Parathyroid adenoma (tissue), 2 donors: ENCODE data around the gene PCDHB14.
"Not testable (repeated sequence)": the region's sequence is repeated elsewhere in the genome, so short reads cannot be mapped to it uniquely, and the experiment has no call there.

ENCODE experiments used
- H2AFZ ChIP-seq: fragments of 300-600 bp; sonication (generic); one replicate; pipeline ENCODE4 v1.7.0; 2017; ENCODE audit warnings: antibody characterized with exemption, mild to moderate bottlenecking
- H3K27ac ChIP-seq: fragments of 300-600 bp; sonication (generic); one replicate; pipeline ENCODE4 v1.7.0; 2017
- H3K27me3 ChIP-seq: fragments of 300-600 bp; sonication (generic); one replicate; pipeline ENCODE4 v1.7.0; 2017; ENCODE audit warnings: low read length; ENCODE audit not compliant: control insufficient read depth, insufficient read depth
- H3K36me3 ChIP-seq: fragments of 300-600 bp; sonication (generic); one replicate; pipeline ENCODE4 v1.7.0; 2017; ENCODE audit warnings: low read length; ENCODE audit not compliant: control insufficient read depth, insufficient read depth
- H3K4me1 ChIP-seq: fragments of 300-600 bp; sonication (generic); one replicate; pipeline ENCODE4 v1.7.0; 2017; ENCODE audit warnings: control low read depth
- H3K4me2 ChIP-seq: fragments of 300-600 bp; sonication (generic); one replicate; pipeline ENCODE4 v1.7.0; 2017; ENCODE audit warnings: low read length
- H3K4me3 ChIP-seq: fragments of 300-600 bp; sonication (generic); one replicate; pipeline ENCODE4 v1.7.0; 2017; ENCODE audit warnings: low read depth, low read length
- H3K79me2 ChIP-seq: fragments of 300-600 bp; sonication (generic); one replicate; pipeline ENCODE4 v1.7.0; 2017; ENCODE audit warnings: control low read depth
- H3K9ac ChIP-seq: fragments of 300-600 bp; sonication (generic); one replicate; pipeline ENCODE4 v1.7.0; 2017; ENCODE audit warnings: mild to moderate bottlenecking
- H3K9me3 ChIP-seq: fragments of 300-600 bp; sonication (generic); one replicate; pipeline ENCODE4 v1.7.0; 2017; ENCODE audit warnings: low read length; ENCODE audit not compliant: control insufficient read depth
- TF ChIP-seq, protein P1 (sequence below): fragments of 300-600 bp; sonication (generic); IDR thresholded peaks from one replicate; pipeline ENCODE4 v1.7.0; 2017; ENCODE audit warnings: antibody characterized with exemption, mild to moderate bottlenecking
- donor health status: primary hyperparathyroidism.

PCDHB14 gene

GRCh38 chr5:141234109-141234667 is 11.0 kb downstream of the PCDHB14 start:
- Histone ChIP-seq H3K9me3 (peaks cover 8% of the 10 kb centered on the region), H3K9ac (no peak overlapping the region), H2AFZ (no peak overlapping the region), H3K4me3 (peak overlapping the region; percentile 26), H3K4me2 (no peak overlapping the region), H3K4me1 (no peaks in the 10 kb centered on the region), H3K27ac (no peak overlapping the region), H3K27me3 (no peaks in the 10 kb centered on the region), H3K79me2 (no peaks in the 10 kb centered on the region), H3K36me3 (no peaks in the 10 kb centered on the region)
- TF ChIP-seq, protein P1, sequence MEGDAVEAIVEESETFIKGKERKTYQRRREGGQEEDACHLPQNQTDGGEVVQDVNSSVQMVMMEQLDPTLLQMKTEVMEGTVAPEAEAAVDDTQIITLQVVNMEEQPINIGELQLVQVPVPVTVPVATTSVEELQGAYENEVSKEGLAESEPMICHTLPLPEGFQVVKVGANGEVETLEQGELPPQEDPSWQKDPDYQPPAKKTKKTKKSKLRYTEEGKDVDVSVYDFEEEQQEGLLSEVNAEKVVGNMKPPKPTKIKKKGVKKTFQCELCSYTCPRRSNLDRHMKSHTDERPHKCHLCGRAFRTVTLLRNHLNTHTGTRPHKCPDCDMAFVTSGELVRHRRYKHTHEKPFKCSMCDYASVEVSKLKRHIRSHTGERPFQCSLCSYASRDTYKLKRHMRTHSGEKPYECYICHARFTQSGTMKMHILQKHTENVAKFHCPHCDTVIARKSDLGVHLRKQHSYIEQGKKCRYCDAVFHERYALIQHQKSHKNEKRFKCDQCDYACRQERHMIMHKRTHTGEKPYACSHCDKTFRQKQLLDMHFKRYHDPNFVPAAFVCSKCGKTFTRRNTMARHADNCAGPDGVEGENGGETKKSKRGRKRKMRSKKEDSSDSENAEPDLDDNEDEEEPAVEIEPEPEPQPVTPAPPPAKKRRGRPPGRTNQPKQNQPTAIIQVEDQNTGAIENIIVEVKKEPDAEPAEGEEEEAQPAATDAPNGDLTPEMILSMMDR = peak; percentile 31

DNA sequence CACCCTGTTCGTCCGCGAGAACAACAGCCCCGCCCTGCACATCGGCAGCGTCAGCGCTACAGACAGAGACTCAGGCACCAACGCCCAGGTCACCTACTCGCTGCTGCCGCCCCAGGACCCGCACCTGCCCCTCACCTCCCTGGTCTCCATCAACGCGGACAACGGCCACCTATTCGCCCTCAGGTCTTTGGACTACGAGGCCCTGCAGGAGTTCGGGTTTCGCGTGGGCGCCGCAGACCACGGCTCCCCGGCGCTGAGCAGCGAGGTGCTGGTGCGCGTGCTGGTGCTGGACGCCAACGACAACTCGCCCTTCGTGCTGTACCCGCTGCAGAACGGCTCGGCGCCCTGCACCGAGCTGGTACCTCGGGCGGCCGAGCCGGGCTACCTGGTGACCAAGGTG is 12.8 kb downstream of the PCDHB14 start:
- H3K79me2 ChIP-seq, H3K4me1 ChIP-seq, H3K36me3 ChIP-seq, H2AFZ ChIP-seq, H3K27ac ChIP-seq, H3K9ac ChIP-seq, H3K4me2 ChIP-seq, H3K27me3 ChIP-seq, H3K4me3 ChIP-seq: not testable (repeated sequence)
- peaks cover 12% of the 10 kb centered on the region for H3K9me3 ChIP-seq

DNA sequence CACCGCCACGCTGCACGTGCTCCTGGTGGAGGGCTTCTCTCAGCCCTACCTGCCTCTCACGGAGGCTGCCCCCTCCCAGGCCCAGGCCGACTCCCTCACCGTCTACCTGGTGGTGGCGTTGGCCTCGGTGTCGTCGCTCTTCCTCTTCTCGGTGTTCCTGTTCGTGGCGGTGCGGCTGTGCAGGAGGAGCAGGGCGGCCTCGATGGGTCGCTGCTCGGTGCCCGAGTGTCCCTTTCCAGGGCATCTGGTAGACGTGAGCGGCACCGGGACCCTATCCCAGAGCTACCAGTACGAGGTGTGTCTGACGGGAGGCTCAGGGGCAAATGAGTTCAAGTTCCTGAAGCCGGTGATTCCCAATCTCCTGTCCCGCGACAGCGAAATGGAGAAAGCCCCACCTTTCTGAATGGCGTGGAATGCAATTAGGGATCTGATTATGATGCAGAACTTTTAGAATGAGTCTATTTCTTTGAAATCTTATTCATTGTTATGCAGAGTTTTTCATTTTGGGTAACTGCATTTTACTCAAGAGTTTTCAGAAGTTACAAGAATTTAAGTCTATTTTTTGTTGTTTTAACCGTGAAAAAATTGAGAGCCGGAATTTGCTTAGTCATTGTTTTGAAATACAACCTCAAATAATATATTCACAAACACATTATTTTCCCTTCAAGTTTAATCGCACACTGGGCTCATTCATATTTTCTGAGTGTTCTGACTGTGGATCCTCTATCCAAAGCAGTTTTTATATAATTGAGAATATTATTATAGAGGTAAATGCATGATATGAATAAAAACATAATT is 13.6 kb downstream of the PCDHB14 start:
- Histone ChIP-seq H3K9ac (no peak overlapping the region), H3K4me3 (no peak overlapping the region), H3K4me2 (no peak overlapping the region), H3K27me3 (no peaks in the 10 kb centered on the region), H3K4me1 (no peaks in the 10 kb centered on the region), H3K36me3 (no peaks in the 10 kb centered on the region), H3K79me2 (no peaks in the 10 kb centered on the region), H3K27ac (no peak overlapping the region), H2AFZ (no peak overlapping the region), H3K9me3 (peaks cover 12% of the 10 kb centered on the region)
- TF ChIP-seq, protein P1 = no peak

GRCh38 chr5:141241496-141241895 is 18.4 kb downstream of the PCDHB14 start:
- Histone ChIP-seq H3K4me3 (no peak overlapping the region), H3K27ac (no peak overlapping the region), H2AFZ (no peak overlapping the region), H3K9me3 (peaks cover 11% of the 10 kb centered on the region), H3K9ac (no peak overlapping the region), H3K79me2 (no peaks in the 10 kb centered on the region), H3K4me1 (no peaks in the 10 kb centered on the region), H3K4me2 (no peak overlapping the region), H3K36me3 (no peaks in the 10 kb centered on the region), H3K27me3 (no peaks in the 10 kb centered on the region)
- TF ChIP-seq, protein P1 = no peak

DNA sequence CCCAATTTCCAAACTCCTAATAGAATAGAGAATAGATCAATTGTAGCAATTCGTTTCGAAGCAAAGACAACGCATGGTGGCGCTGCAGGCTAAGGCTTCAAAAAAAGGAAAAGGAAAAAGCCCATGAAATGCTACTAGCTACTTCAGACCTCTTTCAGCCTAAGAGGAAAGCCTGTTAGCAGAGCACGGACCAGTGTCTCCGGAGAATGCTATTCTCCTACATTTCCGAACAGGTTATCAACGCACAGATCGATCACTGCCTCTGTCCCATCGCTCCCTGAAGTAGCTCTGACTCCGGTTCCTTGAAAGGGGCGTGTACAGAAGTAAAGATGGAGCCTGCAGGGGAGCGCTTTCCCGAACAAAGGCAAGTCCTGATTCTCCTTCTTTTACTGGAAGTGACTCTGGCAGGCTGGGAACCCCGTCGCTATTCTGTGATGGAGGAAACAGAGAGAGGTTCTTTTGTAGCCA is 22.1 kb downstream of the PCDHB14 start, which contains the start of gene PCDHB15:
TSS of gene PCDHB15 (plus strand) at position 146 of the 468 bp plus-strand sequence. CDS start at position 330, 184 bp downstream.
- Histone ChIP-seq H3K9ac (no peak within 1 kb of the TSS), H2AFZ (no peak within 1 kb of the TSS), H3K79me2 (no peaks in the 10 kb centered on the region), H3K27ac (no peak within 1 kb of the TSS), H3K36me3 (no peaks in the 10 kb centered on the region), H3K4me2 (no peak within 1 kb of the TSS), H3K9me3 (peaks cover 15% of the 10 kb centered on the region), H3K4me1 (no peaks in the 10 kb centered on the region), H3K4me3 (peak within 1 kb of the TSS; percentile 22), H3K27me3 (no peaks in the 10 kb centered on the region)
- TF ChIP-seq, protein P1 = no peak

DNA sequence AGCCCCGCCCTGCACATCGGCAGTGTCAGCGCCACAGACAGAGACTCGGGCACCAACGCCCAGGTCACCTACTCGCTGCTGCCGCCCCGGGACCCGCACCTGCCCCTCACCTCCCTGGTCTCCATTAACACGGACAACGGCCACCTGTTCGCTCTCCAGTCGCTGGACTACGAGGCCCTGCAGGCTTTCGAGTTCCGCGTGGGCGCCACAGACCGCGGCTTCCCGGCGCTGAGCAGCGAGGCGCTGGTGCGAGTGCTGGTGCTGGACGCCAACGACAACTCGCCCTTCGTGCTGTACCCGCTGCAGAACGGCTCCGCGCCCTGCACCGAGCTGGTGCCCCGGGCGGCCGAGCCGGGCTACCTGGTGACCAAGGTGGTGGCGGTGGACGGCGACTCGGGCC is 23.8 kb downstream of the PCDHB14 start:
- not testable (repeated sequence) for H3K9ac ChIP-seq, H3K27me3 ChIP-seq, H3K27ac ChIP-seq, H3K4me1 ChIP-seq, H3K4me2 ChIP-seq, H3K79me2 ChIP-seq, H2AFZ ChIP-seq, H3K36me3 ChIP-seq, H3K4me3 ChIP-seq
- H3K9me3 ChIP-seq = peaks cover 13% of the 10 kb centered on the region

GRCh38 chr5:141247434-141247833 is 24.3 kb downstream of the PCDHB14 start:
- H3K27ac ChIP-seq, H3K4me2 ChIP-seq, H3K27me3 ChIP-seq, H3K36me3 ChIP-seq, H2AFZ ChIP-seq, H3K4me1 ChIP-seq, H3K4me3 ChIP-seq, H3K79me2 ChIP-seq, H3K9ac ChIP-seq: not testable (repeated sequence)
- H3K9me3 ChIP-seq = peaks cover 13% of the 10 kb centered on the region
